Neural progenitor cell (in vitro differentiated cells): ENCODE results near the gene PDE11A.

ENCODE experiments used
- EZH2 ChIP-seq: fragments of 200-600 bp; sonication (generic); IDR thresholded peaks from 2 replicates; pipeline ENCODE4 v1.6.1; 2017; ENCODE audit warnings: antibody characterized with exemption, mild to moderate bottlenecking, moderate library complexity
- TF ChIP-seq, protein P1 (sequence below): fragments of 200-600 bp; sonication (generic); IDR thresholded peaks from 2 replicates; pipeline ENCODE4 v1.5.1; 2017; ENCODE audit warnings: antibody characterized with exemption, mild to moderate bottlenecking

DNA sequence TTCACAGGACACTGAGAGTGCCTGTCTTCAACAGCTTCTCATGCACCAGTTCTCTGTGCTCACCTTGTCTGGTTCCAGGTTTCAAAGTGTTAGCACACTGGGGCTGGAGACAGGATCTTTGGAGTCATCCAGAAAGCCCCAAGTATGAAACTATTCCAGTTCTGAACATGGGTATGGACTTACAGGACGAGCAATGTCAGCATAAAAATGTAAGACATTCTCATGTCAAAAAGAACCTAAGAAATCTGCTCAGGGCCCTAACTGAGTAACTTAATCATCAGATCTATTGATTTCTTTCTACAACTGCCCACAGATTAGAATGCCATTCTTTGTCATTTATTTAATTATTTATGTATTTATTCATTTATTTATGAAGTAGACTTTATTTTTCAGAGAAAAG lies 495.5 kb downstream of the PDE11A start:
- TF ChIP-seq, protein P1, sequence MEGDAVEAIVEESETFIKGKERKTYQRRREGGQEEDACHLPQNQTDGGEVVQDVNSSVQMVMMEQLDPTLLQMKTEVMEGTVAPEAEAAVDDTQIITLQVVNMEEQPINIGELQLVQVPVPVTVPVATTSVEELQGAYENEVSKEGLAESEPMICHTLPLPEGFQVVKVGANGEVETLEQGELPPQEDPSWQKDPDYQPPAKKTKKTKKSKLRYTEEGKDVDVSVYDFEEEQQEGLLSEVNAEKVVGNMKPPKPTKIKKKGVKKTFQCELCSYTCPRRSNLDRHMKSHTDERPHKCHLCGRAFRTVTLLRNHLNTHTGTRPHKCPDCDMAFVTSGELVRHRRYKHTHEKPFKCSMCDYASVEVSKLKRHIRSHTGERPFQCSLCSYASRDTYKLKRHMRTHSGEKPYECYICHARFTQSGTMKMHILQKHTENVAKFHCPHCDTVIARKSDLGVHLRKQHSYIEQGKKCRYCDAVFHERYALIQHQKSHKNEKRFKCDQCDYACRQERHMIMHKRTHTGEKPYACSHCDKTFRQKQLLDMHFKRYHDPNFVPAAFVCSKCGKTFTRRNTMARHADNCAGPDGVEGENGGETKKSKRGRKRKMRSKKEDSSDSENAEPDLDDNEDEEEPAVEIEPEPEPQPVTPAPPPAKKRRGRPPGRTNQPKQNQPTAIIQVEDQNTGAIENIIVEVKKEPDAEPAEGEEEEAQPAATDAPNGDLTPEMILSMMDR, result no peak
- TF ChIP-seq EZH2, result no peak
